Measurements from ENCODE around the gene CD320. TPM values are rescaled to one million over a fixed set of nuclear protein-coding genes. Genes with fewer than 3 reads are reported as not detected.

Gene CD320
- total RNA-seq, 1 experiment from 2014 or later: 135 TPM

DNA sequence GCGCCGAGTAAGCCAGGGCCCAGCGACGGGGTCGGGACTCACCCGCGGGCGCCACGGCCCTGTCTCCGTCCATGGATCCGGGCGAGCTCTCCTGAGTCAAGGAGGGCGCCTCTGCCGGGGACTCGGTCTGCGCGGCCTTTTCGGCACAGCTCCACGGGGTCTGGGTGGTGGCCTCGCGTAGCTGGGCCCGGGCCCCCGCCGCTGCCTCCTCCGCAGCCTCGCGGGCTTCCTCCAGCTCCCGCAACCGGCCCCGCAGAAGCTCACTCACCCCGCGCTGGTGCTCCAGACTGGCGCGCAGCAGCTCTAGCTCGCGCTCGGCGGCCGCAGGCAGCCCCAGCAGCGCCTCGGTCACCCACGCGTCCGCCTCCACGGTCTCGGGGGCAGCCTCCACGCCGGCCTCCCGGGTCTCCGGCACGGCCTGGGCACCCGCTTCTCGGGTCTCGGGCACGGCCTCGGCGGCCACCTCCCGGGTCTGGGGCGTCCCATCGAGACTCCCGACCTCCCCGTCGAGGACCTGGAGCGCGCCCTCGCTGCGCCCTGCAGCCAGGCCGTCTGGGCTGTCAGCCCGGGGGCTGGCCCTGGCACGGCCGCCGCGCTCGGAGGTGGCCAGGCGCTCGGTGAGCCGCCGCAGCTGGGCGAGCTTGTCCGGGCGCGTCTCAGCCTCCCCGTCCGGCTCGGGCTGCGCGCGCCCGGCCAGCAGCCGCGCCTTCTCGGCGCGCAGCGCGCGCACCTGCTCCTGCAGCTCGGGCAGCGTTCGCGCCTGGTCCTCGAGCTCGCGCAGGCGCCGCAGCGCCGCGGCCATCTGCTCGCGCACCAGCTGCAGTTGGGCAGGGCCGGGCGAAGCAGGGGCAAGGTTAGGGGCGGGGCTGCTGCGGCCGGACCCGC lies 26.5 kb upstream of the CD320 start:
- H3K9me3 ChIP-seq (ENCODE audit: low read depth, low read length, poor library complexity, severe bottlenecking): no peaks in the 10 kb centered on the region
- ChIA-PET CTCF (no interaction called here), POLR2A (ENCODE audit: low non-redundant PET) (interaction anchor here (0.6 kb wide), 2 partner anchors 138 to 174 kb away, joined by 3 to 6 read pairs; no protein-coding TSS in a partner anchor)
- peaks cover 25% of the 10 kb centered on the region for H3K27me3 ChIP-seq (replicated peaks; ENCODE audit: insufficient read depth, low read depth, low read length, poor library complexity)
- peak overlapping the region; percentile 46 for H3K4me3 ChIP-seq (ENCODE audit: low read depth, low read length, poor library complexity, severe bottlenecking)
- peak; percentile 78 for DNase-seq (ENCODE audit: low spot score)
- intact Hi-C loops (cut with micrococcal nuclease; ENCODE audit: unreplicated experiment): no loop called here
- no TSS peak for BruUV-seq (replicated peaks)
- no peaks in the 10 kb centered on the region for H3K4me1 ChIP-seq (ENCODE audit: insufficient read depth, low read length, poor library complexity, severe bottlenecking)
- no peak for TF ChIP-seq EZH2 (IDR thresholded peaks at IDR 0.05; ENCODE audit: borderline replicate concordance, low read depth, low read length, poor library complexity, severe bottlenecking)
- TF ChIP-seq, protein P1, sequence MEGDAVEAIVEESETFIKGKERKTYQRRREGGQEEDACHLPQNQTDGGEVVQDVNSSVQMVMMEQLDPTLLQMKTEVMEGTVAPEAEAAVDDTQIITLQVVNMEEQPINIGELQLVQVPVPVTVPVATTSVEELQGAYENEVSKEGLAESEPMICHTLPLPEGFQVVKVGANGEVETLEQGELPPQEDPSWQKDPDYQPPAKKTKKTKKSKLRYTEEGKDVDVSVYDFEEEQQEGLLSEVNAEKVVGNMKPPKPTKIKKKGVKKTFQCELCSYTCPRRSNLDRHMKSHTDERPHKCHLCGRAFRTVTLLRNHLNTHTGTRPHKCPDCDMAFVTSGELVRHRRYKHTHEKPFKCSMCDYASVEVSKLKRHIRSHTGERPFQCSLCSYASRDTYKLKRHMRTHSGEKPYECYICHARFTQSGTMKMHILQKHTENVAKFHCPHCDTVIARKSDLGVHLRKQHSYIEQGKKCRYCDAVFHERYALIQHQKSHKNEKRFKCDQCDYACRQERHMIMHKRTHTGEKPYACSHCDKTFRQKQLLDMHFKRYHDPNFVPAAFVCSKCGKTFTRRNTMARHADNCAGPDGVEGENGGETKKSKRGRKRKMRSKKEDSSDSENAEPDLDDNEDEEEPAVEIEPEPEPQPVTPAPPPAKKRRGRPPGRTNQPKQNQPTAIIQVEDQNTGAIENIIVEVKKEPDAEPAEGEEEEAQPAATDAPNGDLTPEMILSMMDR (conservative IDR thresholded peaks at IDR 0.05; ENCODE audit: low read depth, low read length): no peak
- no peak overlapping the region for H3K27ac ChIP-seq (ENCODE audit: low read depth, low read length, poor library complexity, severe bottlenecking)
- no peaks in the 10 kb centered on the region for H3K36me3 ChIP-seq (ENCODE audit: insufficient read depth, low read length, poor library complexity, severe bottlenecking)

DNA sequence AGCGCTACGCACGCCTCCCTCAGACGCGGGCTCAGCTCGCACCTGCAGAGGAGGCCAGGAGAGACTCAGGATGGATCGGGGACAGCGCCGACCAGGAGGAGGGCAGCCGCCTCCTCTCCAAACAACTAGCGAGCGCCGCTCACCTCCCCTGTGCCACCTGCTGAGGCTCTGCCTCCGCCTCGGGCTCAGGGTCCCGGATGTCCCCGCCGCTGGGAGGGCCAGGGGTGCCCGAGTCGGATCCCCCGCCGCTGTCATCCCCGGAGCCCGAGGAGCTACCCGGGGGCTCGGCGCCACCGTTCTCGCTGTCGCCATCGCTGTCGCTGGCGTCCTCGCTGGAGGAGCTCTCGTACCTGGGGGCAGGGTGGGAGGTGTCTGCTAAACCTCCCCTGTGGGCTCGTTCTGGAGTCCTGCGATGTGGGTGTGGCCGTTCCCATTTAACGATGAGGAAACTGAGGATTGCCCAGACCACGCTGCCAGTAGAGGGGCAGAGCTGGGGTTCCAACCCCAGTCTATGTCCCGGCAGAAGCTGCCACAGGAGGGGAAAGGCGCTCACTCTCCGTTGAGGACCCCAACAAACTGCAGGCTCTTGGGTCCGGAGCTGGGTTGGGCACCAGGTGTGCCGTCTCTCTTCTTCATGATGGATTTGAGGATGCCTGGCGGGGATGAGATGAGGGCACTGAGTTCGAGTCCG lies 25.8 kb upstream of the CD320 start:
- H3K27ac ChIP-seq (ENCODE audit: low read depth, low read length, poor library complexity, severe bottlenecking): no peak overlapping the region
- DNase-seq (ENCODE audit: low spot score): no peak
- no peaks in the 10 kb centered on the region for H3K36me3 ChIP-seq (ENCODE audit: insufficient read depth, low read length, poor library complexity, severe bottlenecking)
- ChIA-PET POLR2A (ENCODE audit: low non-redundant PET) (interaction anchor here (0.6 kb wide), 1 partner anchor 175 kb away, joined by 6 read pairs; no protein-coding TSS in a partner anchor), CTCF (no interaction called here)
- no peaks in the 10 kb centered on the region for H3K9me3 ChIP-seq (ENCODE audit: low read depth, low read length, poor library complexity, severe bottlenecking)
- intact Hi-C loops (cut with micrococcal nuclease; ENCODE audit: unreplicated experiment): no loop called here
- peaks cover 25% of the 10 kb centered on the region for H3K27me3 ChIP-seq (replicated peaks; ENCODE audit: insufficient read depth, low read depth, low read length, poor library complexity)
- H3K4me3 ChIP-seq (ENCODE audit: low read depth, low read length, poor library complexity, severe bottlenecking): peak overlapping the region; percentile 4
- TF ChIP-seq, protein P1 (conservative IDR thresholded peaks at IDR 0.05; ENCODE audit: low read depth, low read length): no peak
- TF ChIP-seq EZH2 (IDR thresholded peaks at IDR 0.05; ENCODE audit: borderline replicate concordance, low read depth, low read length, poor library complexity, severe bottlenecking): no peak
- H3K4me1 ChIP-seq (ENCODE audit: insufficient read depth, low read length, poor library complexity, severe bottlenecking): no peaks in the 10 kb centered on the region
- BruUV-seq (replicated peaks): no TSS peak

DNA sequence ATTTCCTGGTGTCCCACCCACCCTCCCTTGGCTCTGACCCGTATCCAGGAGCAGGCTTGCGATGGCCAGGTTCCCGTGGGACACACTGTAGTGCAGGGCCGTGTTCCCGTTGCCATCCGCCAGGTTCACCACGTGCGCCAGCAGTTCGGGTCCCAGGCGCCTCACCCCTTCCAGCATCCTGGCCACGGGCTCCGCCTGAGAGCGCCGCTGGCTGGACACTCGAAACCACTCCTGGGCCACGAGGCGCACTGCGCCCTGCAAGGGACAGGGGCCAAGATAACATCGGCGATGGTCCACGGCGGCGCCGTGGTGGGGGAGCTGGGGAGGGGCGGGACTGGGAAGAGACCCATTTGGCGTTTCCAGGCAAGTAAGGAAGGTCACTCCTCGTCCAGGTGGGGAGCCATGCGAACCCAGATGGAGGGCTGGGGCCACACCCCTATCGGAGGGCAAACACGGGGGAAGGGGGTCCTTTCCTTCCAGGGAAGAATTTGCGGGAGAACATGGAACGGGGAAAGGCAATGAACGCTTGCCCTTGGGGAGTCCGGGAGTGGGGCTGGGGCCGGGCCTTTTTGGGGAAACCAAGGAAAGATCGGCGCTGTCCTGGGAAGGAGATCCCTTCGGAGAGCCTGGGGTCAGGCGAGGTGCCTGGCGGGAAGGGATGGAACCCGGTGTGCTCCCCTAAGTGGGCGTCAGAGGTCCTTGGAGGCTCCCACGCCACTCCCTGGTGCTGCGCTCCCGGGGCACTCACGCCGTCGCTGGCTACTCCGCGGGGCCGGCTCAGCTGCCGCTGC lies 25.0 kb upstream of the CD320 start:
- no peak for DNase-seq (ENCODE audit: low spot score)
- Histone ChIP-seq H3K9me3 (ENCODE audit: low read depth, low read length, poor library complexity, severe bottlenecking) (no peaks in the 10 kb centered on the region), H3K27ac (ENCODE audit: low read depth, low read length, poor library complexity, severe bottlenecking) (no peak overlapping the region), H3K4me1 (ENCODE audit: insufficient read depth, low read length, poor library complexity, severe bottlenecking) (no peaks in the 10 kb centered on the region), H3K36me3 (ENCODE audit: insufficient read depth, low read length, poor library complexity, severe bottlenecking) (no peaks in the 10 kb centered on the region), H3K4me3 (ENCODE audit: low read depth, low read length, poor library complexity, severe bottlenecking) (no peak overlapping the region), H3K27me3 (replicated peaks; ENCODE audit: insufficient read depth, low read depth, low read length, poor library complexity) (peaks cover 25% of the 10 kb centered on the region)
- intact Hi-C loops (cut with micrococcal nuclease; ENCODE audit: unreplicated experiment): no loop called here
- no TSS peak for BruUV-seq (replicated peaks)
- TF ChIP-seq EZH2 (IDR thresholded peaks at IDR 0.05; ENCODE audit: borderline replicate concordance, low read depth, low read length, poor library complexity, severe bottlenecking): no peak
- TF ChIP-seq, protein P1 (conservative IDR thresholded peaks at IDR 0.05; ENCODE audit: low read depth, low read length): no peak
- ChIA-PET POLR2A (ENCODE audit: low non-redundant PET) (interaction anchor here (0.6 kb wide), 1 partner anchor 246 kb away, joined by 3 read pairs; no protein-coding TSS in a partner anchor), CTCF (no interaction called here)

Data from A673 (cell line).